ENCODE results near the gene RABGAP1L. TPM values are rescaled to one million over a fixed set of nuclear protein-coding genes. Genes with fewer than 3 reads are reported as not detected.
A peak's percentile ranks its signal among the peaks of the same experiment; 100 is the strongest.

The RABGAP1L gene
- total RNA-seq, 2 experiments from 2014 or later = 98.1 to 158 TPM

- H3K9me3 ChIP-seq (ENCODE audit: low read length) = no peaks in the 10 kb centered on the region
- DNase-seq (ENCODE audit: low spot score) = no peak
- H4K20me1 ChIP-seq (ENCODE audit: insufficient read depth, low read length) = no peaks in the 10 kb centered on the region
- CTCF ChIA-PET (ENCODE audit: unreplicated experiment) = interaction anchor here (0.5 kb wide), 1 partner anchor 101 kb away, joined by 3 read pairs; no protein-coding TSS in a partner anchor
- H3K36me3 ChIP-seq (ENCODE audit: insufficient read depth, low read length) = peaks cover 95% of the 10 kb centered on the region
- H3K4me3 ChIP-seq (ENCODE audit: low read depth, low read length, poor library complexity, severe bottlenecking) = no peak overlapping the region
- intact Hi-C loops (cut with micrococcal nuclease; ENCODE audit: unreplicated experiment) = no loop called here
- no peaks in the 10 kb centered on the region for H3K9me2 ChIP-seq (ENCODE audit: insufficient read depth, low read length)
- H3K27ac ChIP-seq (ENCODE audit: low read depth, low read length, poor library complexity, severe bottlenecking) = no peak overlapping the region
- TF ChIP-seq EZH2phosphoT487 (IDR thresholded peaks at IDR 0.05; ENCODE audit: borderline replicate concordance, low read depth, low read length) = no peak
- TF ChIP-seq, protein P1, sequence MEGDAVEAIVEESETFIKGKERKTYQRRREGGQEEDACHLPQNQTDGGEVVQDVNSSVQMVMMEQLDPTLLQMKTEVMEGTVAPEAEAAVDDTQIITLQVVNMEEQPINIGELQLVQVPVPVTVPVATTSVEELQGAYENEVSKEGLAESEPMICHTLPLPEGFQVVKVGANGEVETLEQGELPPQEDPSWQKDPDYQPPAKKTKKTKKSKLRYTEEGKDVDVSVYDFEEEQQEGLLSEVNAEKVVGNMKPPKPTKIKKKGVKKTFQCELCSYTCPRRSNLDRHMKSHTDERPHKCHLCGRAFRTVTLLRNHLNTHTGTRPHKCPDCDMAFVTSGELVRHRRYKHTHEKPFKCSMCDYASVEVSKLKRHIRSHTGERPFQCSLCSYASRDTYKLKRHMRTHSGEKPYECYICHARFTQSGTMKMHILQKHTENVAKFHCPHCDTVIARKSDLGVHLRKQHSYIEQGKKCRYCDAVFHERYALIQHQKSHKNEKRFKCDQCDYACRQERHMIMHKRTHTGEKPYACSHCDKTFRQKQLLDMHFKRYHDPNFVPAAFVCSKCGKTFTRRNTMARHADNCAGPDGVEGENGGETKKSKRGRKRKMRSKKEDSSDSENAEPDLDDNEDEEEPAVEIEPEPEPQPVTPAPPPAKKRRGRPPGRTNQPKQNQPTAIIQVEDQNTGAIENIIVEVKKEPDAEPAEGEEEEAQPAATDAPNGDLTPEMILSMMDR (conservative IDR thresholded peaks at IDR 0.05; ENCODE audit: low read length) = no peak
- H2AFZ ChIP-seq (ENCODE audit: low read length) = no peak overlapping the region
- no peaks in the 10 kb centered on the region for H3K79me2 ChIP-seq (ENCODE audit: insufficient read depth, low read depth, low read length)
- no TSS peak for BruUV-seq (replicated peaks)
- H3K4me2 ChIP-seq (ENCODE audit: low read length) = no peak overlapping the region
- peaks cover 2% of the 10 kb centered on the region for H3K4me1 ChIP-seq (ENCODE audit: insufficient read depth, low read length, poor library complexity, severe bottlenecking)
- POLR2A ChIA-PET = interaction anchor here (0.6 to 5.1 kb wide), 8 partner anchors 11 to 701 kb away, joined by 3 to 61 read pairs (median 3); no protein-coding TSS in a partner anchor
These were observed 817.3 kb downstream of the RABGAP1L start for GRCh38 chr1:174976436-174977108.

- ChIA-PET CTCF (ENCODE audit: unreplicated experiment) (no interaction called here), POLR2A (interaction anchor here (0.6 to 0.9 kb wide), 4 partner anchors 17 to 144 kb away, joined by 3 to 7 read pairs (median 4); no protein-coding TSS in a partner anchor)
- peak; percentile 76 for DNase-seq (ENCODE audit: low spot score)
- no TSS peak for BruUV-seq (replicated peaks)
- no peaks in the 10 kb centered on the region for H4K20me1 ChIP-seq (ENCODE audit: insufficient read depth, low read length)
- peaks cover 94% of the 10 kb centered on the region for H3K36me3 ChIP-seq (ENCODE audit: insufficient read depth, low read length)
- peak overlapping the region; percentile 14 for H3K27ac ChIP-seq (ENCODE audit: low read depth, low read length, poor library complexity, severe bottlenecking)
- TF ChIP-seq, protein P1 (conservative IDR thresholded peaks at IDR 0.05; ENCODE audit: low read length) = peak; percentile 98
- TF ChIP-seq EZH2phosphoT487 (IDR thresholded peaks at IDR 0.05; ENCODE audit: borderline replicate concordance, low read depth, low read length) = no peak
- H3K4me1 ChIP-seq (ENCODE audit: insufficient read depth, low read length, poor library complexity, severe bottlenecking) = peaks cover 7% of the 10 kb centered on the region
- H2AFZ ChIP-seq (ENCODE audit: low read length) = no peak overlapping the region
- H3K9me3 ChIP-seq (ENCODE audit: low read length) = peaks cover 17% of the 10 kb centered on the region; the same call in 1 of the 2 replicates
- no peaks in the 10 kb centered on the region for H3K79me2 ChIP-seq (ENCODE audit: insufficient read depth, low read depth, low read length)
- intact Hi-C loops (cut with micrococcal nuclease; ENCODE audit: unreplicated experiment) = loop anchor here (1.0 to 5.0 kb wide), 3 partner anchors 106 to 726 kb away; no protein-coding TSS in a partner anchor
- no peaks in the 10 kb centered on the region for H3K9me2 ChIP-seq (ENCODE audit: insufficient read depth, low read length)
- no peak overlapping the region for H3K4me3 ChIP-seq (ENCODE audit: low read depth, low read length, poor library complexity, severe bottlenecking)
- no peak overlapping the region for H3K4me2 ChIP-seq (ENCODE audit: low read length)
These were observed 823.8 kb downstream of the RABGAP1L start for GRCh38 chr1:174982971-174983689.

Data from OCI-LY7 (cell line).